A549 (cell line): ENCODE measurements around the gene TCF3.

Experiments used
- BHLHE40 ChIP-seq: IDR thresholded peaks from 2 replicates; pipeline ENCODE4 v1.6.1; 2012; ENCODE audit warnings: low read depth, low read length, inconsistent platforms
- CEBPB ChIP-seq, 2 experiments: fragments of >200 bp in 1 of 2; sonication (Bioruptor Twin) in 1 of 2; formaldehyde crosslinking in 1 of 2; IDR thresholded peaks; 2 replicates each; pipeline ENCODE4 v1.6.1; 2012 to 2016
- CTCF ChIP-seq: fragments of >200 bp; sonication (Bioruptor Twin); formaldehyde crosslinking; IDR thresholded peaks from 3 replicates; pipeline ENCODE4 v1.5.1; 2016
- EP300 ChIP-seq, 2 experiments: fragments of >200 bp; sonication (Bioruptor Twin); formaldehyde crosslinking; IDR thresholded peaks; 2 replicates in 1 of 2; 3 replicates in 1 of 2; pipeline ENCODE4 v1.6.1; 2016 to 2017
- HOXA7 ChIP-seq: fragments of 250-450 bp; sonication (Bioruptor Pico); IDR thresholded peaks from 2 replicates; pipeline ENCODE4 v1.5.0; 2020; ENCODE audit warnings: mild to moderate bottlenecking, moderate library complexity
- MAFK ChIP-seq: fragments of 450-650 bp; IDR thresholded peaks from 2 replicates; pipeline ENCODE4 v1.6.1; 2014; ENCODE audit not compliant: partially characterized antibody
- POLR2A ChIP-seq: IDR thresholded peaks from 2 replicates; pipeline ENCODE4 v1.6.1; 2012; ENCODE audit warnings: mild to moderate bottlenecking, low read length
- REST ChIP-seq: fragments of 200-600 bp; sonication (generic); IDR thresholded peaks from 2 replicates; pipeline ENCODE4 v1.6.1; 2016; ENCODE audit warnings: antibody characterized with exemption, mild to moderate bottlenecking, moderate library complexity
- USF2 ChIP-seq: fragments of 450-650 bp; IDR thresholded peaks from 2 replicates; pipeline ENCODE4 v1.6.1; 2014; ENCODE audit warnings: antibody characterized with exemption
- ZC3H11A ChIP-seq: fragments of 450-650 bp; IDR thresholded peaks from 2 replicates; pipeline ENCODE4 v1.6.1; 2014; ENCODE audit warnings: antibody characterized with exemption, mild to moderate bottlenecking

- TF ChIP-seq CTCF (no peak), MAFK (no peak), ZC3H11A (no peak), USF2 (no peak), HOXA7 (CRISPR knock-in tag) (no peak), CEBPB (IDR thresholded peaks at IDR 0.05) (no peak), REST (no peak), EP300 (IDR thresholded peaks at IDR 0.05) (no peak), POLR2A (no peak), BHLHE40 (no peak)
Measured at GRCh38 chr19:1634242-1634937, 18.0 kb downstream of the TCF3 start.
